NCI-H345 treated with DMSO at 0.1 percent for 48 hours (cell line): Measurements from ENCODE around the gene RPL21.

Experiments used
- DNase-seq: peaks from one replicate; lab custom pipeline; 2025; ENCODE audit not compliant: unreplicated experiment; lab: John Stamatoyannopoulos, UW

RPL21 gene

GRCh38 chr13:27257648-27258253 is 6.4 kb downstream of the RPL21 start:
- DNase-seq: no peak

GRCh38 chr13:27258637-27259386 is 7.5 kb downstream of the RPL21 start:
- no peak for DNase-seq

GRCh38 chr13:27259831-27260230 is 8.5 kb downstream of the RPL21 start:
- no peak for DNase-seq

- DNase-seq: no peak
These were observed 10.0 kb downstream of the RPL21 start for GRCh38 chr13:27261396-27261795.

GRCh38 chr13:27263438-27263837 is 12.1 kb downstream of the RPL21 start:
- no peak for DNase-seq

- no peak for DNase-seq
These were observed 12.8 kb downstream of the RPL21 start for GRCh38 chr13:27264181-27264580.

GRCh38 chr13:27264648-27265047 is 13.3 kb downstream of the RPL21 start:
- no peak for DNase-seq

GRCh38 chr13:27266917-27267316 is 15.6 kb downstream of the RPL21 start:
- no peak for DNase-seq

GRCh38 chr13:27267596-27267995 is 16.2 kb downstream of the RPL21 start:
- DNase-seq: no peak

GRCh38 chr13:27269114-27269665 is 17.8 kb downstream of the RPL21 start:
- DNase-seq: no peak

GRCh38 chr13:27270594-27271520 is 19.5 kb downstream of the RPL21 start, which contains the start of gene RASL11A:
RASL11A (plus strand) TSS chr13:27270830; CDS start chr13:27270945, 115 bp downstream.
- DNase-seq: peak; percentile 14

- DNase-seq: no peak
These were observed 20.3 kb downstream of the RPL21 start for GRCh38 chr13:27271570-27272096.

- DNase-seq: no peak
These were observed 22.5 kb downstream of the RPL21 start for GRCh38 chr13:27273658-27274425.

GRCh38 chr13:27274631-27275030 is 23.3 kb downstream of the RPL21 start:
- no peak for DNase-seq

- no peak for DNase-seq
These were observed 24.8 kb downstream of the RPL21 start for GRCh38 chr13:27276188-27276587.

GRCh38 chr13:27279506-27279905 is 28.1 kb downstream of the RPL21 start:
- no peak for DNase-seq

GRCh38 chr13:27280009-27280656 is 28.8 kb downstream of the RPL21 start:
- DNase-seq: no peak

GRCh38 chr13:27280841-27281240 is 29.5 kb downstream of the RPL21 start:
- no peak for DNase-seq

- no peak for DNase-seq
These were observed 30.1 kb downstream of the RPL21 start for GRCh38 chr13:27281420-27281819.
